Activated CD4-positive, alpha-beta T cell treated with anti-CD3 and anti-CD28 coated beads for 4 hours (primary cell): ENCODE results near the gene GUCY1A2.
"Not testable (repeated sequence)": the region's sequence is repeated elsewhere in the genome, so short reads cannot be mapped to it uniquely, and the experiment has no call there.

Experiments
- DNase-seq, 2 donors: peaks; one replicate each; pipeline ENCODE4 v3.0.0-alpha.2; 2020

The GUCY1A2 gene

GRCh38 chr11:106828976-106829375 lies 189.3 kb downstream of the GUCY1A2 start:
- DNase-seq: no peak

- DNase-seq: no peak
Observed at GRCh38 chr11:106828576-106828975, 189.7 kb downstream of the GUCY1A2 start.

GRCh38 chr11:106827687-106828086 lies 190.6 kb downstream of the GUCY1A2 start:
- DNase-seq: no peak

- not testable (repeated sequence) for DNase-seq
Observed at GRCh38 chr11:106826558-106826957, 191.7 kb downstream of the GUCY1A2 start.

- DNase-seq: no peak
Observed at GRCh38 chr11:106821826-106822225, 196.4 kb downstream of the GUCY1A2 start.

- DNase-seq: no peak
Observed at GRCh38 chr11:106821291-106821690, 197.0 kb downstream of the GUCY1A2 start.

GRCh38 chr11:106818443-106818842 lies 199.8 kb downstream of the GUCY1A2 start:
- no peak for DNase-seq

GRCh38 chr11:106815209-106815608 lies 203.1 kb downstream of the GUCY1A2 start:
- no peak for DNase-seq

- DNase-seq: no peak
Observed at GRCh38 chr11:106813806-106814205, 204.5 kb downstream of the GUCY1A2 start.

- DNase-seq: no peak
Observed at GRCh38 chr11:106794058-106794457, 224.2 kb downstream of the GUCY1A2 start.

- DNase-seq: no peak
Observed at GRCh38 chr11:106789406-106789805, 228.9 kb downstream of the GUCY1A2 start.

- no peak for DNase-seq
Observed at GRCh38 chr11:106787454-106787853, 230.8 kb downstream of the GUCY1A2 start.

GRCh38 chr11:106785913-106786650 lies 232.2 kb downstream of the GUCY1A2 start:
- no peak for DNase-seq

GRCh38 chr11:106777302-106777701 lies 241.0 kb downstream of the GUCY1A2 start:
- not testable (repeated sequence) for DNase-seq

GRCh38 chr11:106770489-106771085 lies 247.7 kb downstream of the GUCY1A2 start:
- DNase-seq: no peak

GRCh38 chr11:106765469-106766258 lies 252.6 kb downstream of the GUCY1A2 start:
- DNase-seq: no peak

- DNase-seq: no peak
Observed at GRCh38 chr11:106763501-106763900, 254.8 kb downstream of the GUCY1A2 start.

- no peak for DNase-seq
Observed at GRCh38 chr11:106761745-106762144, 256.5 kb downstream of the GUCY1A2 start.

- no peak for DNase-seq
Observed at GRCh38 chr11:106761240-106761639, 257.0 kb downstream of the GUCY1A2 start.

- DNase-seq: no peak
Observed at GRCh38 chr11:106748059-106748458, 270.2 kb downstream of the GUCY1A2 start.

- no peak for DNase-seq
Observed at GRCh38 chr11:106745941-106746340, 272.3 kb downstream of the GUCY1A2 start.

- DNase-seq: no peak
Observed at GRCh38 chr11:106733635-106734034, 284.6 kb downstream of the GUCY1A2 start.

GRCh38 chr11:106728859-106729258 lies 289.4 kb downstream of the GUCY1A2 start:
- DNase-seq: no peak

- DNase-seq: no peak
Observed at GRCh38 chr11:106728379-106728778, 289.9 kb downstream of the GUCY1A2 start.
